GM08714 (cell line): ENCODE measurements around the gene ZNF621.

ENCODE experiments used
- H3K4me3 ChIP-seq: fragments of 200-500 bp; sonication (Bioruptor generic); 2 replicates; pipeline ENCODE4 v1.5.1; 2014; ENCODE audit warnings: mild to moderate bottlenecking, low read length, inconsistent platforms
- ZNF274 ChIP-seq: IDR thresholded peaks from 2 replicates; pipeline ENCODE4 v1.6.1; 2012; ENCODE audit warnings: mild to moderate bottlenecking, low read depth, low read length

Gene ZNF621

DNA sequence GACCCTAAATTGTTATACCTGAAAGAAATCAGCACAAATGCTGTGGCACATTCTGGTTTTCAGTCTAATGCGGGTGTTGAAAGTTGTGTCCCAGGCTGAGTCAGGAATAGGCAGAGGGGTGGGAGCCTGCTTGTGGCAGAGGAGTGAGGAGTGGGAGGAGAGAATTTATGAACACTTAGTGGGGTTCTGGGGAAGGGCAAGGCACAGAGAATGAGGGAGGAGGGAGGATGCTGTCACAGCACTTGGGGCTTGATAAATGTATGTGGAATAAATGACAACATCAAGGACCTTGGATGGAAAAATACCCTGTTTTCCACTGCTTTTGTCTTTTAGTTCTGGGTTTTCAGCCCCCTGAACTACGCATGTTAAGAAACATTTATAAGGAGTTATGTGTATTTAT, 49.3 kb downstream of the ZNF621 start:
- no peak for TF ChIP-seq ZNF274

DNA sequence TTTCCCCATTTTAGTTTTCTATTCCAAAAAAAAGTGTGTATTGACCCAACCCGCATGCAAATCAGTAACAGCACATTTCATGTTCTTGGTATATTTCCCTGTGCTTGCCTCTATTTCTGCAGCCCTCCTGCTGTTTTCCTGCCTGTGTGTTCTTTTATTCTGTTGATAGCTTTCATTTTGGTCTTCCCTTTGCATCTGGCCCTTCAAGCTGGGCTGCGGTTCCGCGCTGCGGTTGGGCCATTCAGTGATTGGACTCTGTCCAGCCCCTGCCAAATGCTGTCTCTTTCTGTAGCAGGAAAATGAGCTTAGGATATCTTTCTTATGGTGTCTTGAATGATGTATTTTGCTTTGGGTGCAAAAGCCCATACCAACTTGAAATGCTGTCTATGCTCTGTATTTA, 49.9 kb downstream of the ZNF621 start:
- TF ChIP-seq ZNF274, result no peak

More for the DNA sequence above, 49.3 kb downstream of the ZNF621 start:
- no peak overlapping the region for H3K4me3 ChIP-seq

DNA sequence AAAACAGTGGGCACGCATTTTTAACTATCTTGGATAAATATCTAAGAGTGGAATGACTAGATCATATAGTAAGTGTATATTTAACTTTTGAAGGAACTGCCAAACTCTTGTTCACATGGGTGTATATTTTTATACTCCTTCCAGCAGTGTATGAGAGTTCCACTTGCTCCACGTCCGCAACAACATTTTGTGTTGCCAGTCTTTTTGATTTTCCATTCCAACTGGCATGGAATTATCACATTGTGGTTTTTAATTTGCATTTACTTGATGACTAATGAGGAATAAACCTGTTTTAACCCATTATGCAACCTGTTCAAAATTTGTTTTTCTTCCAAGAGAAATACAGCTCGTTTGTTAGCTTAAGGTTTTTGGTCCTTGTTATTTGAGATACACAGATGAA, 51.6 kb downstream of the ZNF621 start:
- TF ChIP-seq ZNF274, result no peak
- H3K4me3 ChIP-seq, result no peak overlapping the region

More for the DNA sequence above, 49.9 kb downstream of the ZNF621 start:
- H3K4me3 ChIP-seq, result no peak overlapping the region

DNA sequence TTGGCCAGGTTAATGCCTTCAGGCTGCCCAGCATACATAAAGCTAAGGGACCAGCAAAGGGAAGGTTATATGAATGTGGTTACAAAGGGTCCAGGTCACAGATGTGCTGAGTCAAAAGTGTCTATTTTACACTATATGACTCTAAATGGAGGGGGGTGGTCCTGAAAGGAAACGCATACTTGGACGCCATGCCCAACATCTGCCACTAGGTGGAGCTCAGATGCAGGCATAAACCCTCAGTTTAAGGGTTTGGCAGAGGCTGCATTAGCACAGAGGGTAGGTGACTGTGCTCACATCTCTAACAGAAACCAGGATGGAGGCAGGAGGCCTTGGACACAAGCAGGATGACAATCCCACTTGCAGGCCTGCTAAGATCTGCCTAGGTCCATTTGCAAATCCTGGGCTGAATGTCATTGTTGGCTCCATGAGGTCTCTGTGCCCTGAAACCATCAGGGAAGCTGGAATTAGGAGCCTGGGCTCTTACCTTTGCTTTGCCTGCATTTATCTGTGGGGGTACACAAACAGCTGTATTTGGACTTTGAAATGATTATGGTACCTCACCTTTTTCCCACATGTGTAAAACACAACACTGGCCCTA, 55.8 kb downstream of the ZNF621 start:
- TF ChIP-seq ZNF274, result no peak
- no peak overlapping the region for H3K4me3 ChIP-seq

DNA sequence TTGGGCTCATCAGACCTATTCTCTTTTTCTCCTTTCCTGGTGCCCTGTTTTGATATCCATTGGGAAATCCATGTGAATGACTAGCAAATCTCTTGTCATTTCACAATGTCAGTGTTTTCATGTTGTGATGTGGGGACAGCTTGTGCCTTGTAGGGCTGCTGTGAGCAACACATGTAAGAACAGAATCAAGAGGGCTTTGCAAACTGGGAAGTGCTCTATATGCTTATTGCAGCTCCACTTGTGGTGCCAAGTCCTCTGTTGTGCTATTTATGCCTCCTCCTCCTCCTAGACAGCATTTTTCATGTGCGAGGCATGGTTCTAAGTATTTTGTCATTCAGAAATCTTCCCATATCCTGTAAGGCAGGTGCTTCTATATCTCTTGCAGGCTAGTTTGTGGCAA, 56.4 kb downstream of the ZNF621 start:
- TF ChIP-seq ZNF274, result no peak
- H3K4me3 ChIP-seq, result no peak overlapping the region

DNA sequence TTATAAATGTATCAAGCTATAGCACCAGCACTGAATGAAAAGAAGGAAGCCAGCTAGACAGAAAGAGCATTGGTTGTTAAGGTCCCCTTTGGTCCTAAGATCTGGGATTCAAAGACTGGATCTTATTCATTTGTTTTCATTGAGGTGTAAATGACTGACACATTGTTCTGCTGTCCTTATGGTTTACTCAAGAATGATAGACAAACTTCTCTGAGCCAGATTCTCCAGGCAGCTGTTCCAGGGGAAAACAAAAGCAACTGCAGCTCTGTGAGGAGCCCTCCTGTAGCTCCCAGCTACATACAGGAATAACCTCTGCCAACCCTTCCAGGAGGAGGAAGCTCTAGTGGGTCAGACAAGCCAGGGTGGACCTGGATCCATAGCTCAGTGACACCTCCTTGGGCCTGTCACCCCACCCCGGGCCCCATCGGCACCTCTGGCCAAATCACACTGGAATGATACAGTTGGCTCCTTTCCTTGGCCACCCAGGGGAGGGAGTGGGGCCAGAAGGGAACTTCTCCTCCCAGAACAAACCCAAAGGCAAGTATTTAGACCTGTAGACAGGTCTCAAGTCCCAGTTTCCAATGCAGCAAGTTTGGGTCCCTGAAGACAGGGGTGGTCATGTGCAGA, 57.8 kb downstream of the ZNF621 start:
- TF ChIP-seq ZNF274, result no peak
- no peak overlapping the region for H3K4me3 ChIP-seq

DNA sequence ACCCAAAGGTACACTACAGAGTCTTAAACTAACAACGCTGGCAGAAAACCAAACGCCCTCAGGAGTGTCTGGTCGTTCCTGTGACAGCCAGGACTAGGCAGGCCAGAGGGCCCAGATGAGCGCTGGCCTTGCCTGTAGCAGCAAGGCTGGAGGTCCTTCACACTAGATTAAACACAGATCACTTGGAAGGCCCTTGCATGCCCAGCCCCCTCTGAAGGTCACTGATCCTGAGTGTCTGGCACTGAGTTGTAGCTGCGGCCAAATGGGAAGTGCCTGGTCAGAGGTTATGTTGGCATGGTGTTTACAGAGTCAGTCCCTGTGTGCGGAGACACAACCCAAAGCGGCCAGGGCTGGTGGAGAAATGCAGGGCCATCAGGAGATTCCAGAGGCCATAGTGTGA, 58.9 kb downstream of the ZNF621 start:
- no peak overlapping the region for H3K4me3 ChIP-seq
- TF ChIP-seq ZNF274, result no peak

DNA sequence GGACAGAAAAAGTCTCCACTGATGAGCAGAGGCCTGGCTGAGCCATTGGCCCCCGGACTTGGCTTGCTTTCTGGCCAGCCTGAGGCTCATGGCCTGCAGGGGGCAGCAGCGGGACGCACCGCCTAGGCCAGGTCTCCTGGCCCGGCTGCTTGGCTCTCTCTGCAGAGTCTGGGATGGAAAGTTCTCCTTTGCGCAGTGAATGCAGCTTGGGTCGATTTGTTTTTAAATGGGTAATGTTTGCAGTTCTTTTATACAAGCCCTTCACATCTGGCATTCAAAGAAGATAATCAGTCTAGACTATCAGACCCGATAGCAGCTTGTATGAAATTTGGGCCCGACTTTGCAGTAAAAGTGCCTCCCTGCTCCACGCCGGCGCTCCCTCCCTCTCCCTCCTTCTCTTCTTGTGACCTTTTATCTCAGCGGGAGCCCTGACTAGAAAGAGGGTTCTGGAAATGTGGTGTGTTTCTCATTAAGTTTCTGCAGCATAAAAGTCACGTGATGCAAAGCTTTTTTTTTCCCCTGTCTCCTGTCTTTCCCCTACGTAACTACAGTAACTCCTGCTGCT, 59.9 kb downstream of the ZNF621 start:
- no peak overlapping the region for H3K4me3 ChIP-seq
- no peak for TF ChIP-seq ZNF274

DNA sequence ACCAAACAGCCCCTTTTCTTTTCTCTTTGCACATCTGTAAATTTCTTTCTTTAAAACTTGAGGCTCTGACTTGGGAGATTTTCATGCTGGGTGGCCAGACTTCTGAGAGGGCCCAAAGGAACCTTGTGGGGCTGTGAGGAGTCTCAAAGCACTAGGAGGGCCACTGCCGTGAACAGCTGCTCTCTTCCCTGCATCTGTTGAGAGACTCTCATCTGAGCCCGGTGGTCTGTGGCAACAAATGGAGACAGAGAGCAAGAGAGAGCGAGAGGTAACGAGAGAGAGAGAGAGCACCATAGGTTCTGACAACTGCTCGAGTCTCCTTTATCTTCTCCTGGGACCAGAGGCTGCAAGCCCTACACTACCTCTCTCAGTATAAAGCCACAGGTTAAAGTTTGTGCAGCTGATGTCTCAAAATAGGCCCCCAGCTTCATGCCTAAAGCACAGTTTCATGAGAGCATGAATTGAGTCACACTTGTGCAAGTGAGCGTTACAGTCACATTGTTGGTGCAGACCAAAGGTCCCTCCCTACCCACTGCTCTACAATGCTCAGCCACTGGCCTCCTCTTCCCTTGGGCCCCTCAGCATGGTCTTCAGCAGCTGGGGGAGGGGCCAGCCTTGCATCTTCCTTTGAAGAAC, 60.7 kb downstream of the ZNF621 start:
- TF ChIP-seq ZNF274, result no peak
- H3K4me3 ChIP-seq, result no peak overlapping the region

DNA sequence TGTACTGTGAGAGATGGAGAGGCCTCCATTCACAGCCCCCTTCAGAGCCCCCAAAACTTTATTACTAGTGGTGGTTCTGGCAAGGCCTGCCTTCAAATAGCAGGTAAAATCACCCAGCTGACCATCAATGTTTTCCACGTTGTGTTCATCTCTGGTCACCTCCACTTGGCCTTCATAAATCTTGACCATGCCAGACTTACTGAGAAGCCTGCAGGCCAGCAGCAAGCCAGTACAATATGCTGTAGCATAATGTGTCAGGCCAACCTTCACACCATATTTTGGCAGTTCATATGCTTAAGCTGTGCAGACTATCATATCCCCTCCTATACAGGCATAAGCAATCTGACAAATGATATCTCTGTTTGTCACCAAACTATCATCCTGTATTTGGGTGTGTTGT, 62.1 kb downstream of the ZNF621 start:
- H3K4me3 ChIP-seq, result no peak overlapping the region
- no peak for TF ChIP-seq ZNF274

DNA sequence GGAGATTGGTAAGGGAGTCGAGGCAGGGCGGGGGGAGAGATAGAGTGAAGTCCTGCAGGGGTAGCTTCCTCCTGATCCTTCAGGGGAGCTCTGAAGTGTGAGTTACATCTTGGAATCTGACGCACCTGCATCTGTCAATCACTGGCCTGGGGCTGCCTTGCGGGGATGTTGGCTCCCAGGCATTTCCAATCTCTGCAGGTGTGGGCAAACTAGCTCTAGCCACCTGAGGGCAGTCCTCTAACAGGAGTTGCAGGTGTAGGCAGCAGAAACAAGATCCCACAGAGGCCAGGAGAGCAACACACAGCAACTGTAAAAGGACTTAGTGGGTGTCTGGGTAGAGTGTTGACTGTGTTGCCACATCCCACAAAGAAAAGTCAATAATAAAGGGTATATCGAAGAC, 63.6 kb downstream of the ZNF621 start:
- no peak for TF ChIP-seq ZNF274
- H3K4me3 ChIP-seq, result no peak overlapping the region
